Neural crest cell (in vitro differentiated cells): ENCODE results near the gene RTL1. TPM values are rescaled to one million over a fixed set of nuclear protein-coding genes. Genes with fewer than 3 reads are reported as not detected.

Experiments used
- DNase-seq: peaks from one replicate; pipeline ENCODE4 v3.0.0; 2021; ENCODE audit warnings: low read depth, mixed read lengths, low spot score
- H3K27ac Mint-ChIP-seq: one replicate; pipeline ENCODE4 v1.8.0; 2021; ENCODE audit warnings: mild to moderate bottlenecking, mixed read lengths; ENCODE audit not compliant: unreplicated experiment
- H3K27me3 Mint-ChIP-seq: 2 replicates; pipeline ENCODE4 v1.8.0; 2021; ENCODE audit warnings: low read depth, mild to moderate bottlenecking, mixed read lengths
- H3K36me3 Mint-ChIP-seq: 2 replicates; pipeline ENCODE4 v1.8.0; 2021; ENCODE audit warnings: low read depth, mild to moderate bottlenecking, mixed read lengths
- H3K4me1 Mint-ChIP-seq: 2 replicates; pipeline ENCODE4 v1.8.0; 2021; ENCODE audit warnings: mixed read lengths
- H3K4me3 Mint-ChIP-seq: one replicate; pipeline ENCODE4 v1.8.0; 2021; ENCODE audit warnings: mild to moderate bottlenecking, mixed read lengths
- H3K9me3 Mint-ChIP-seq: 2 replicates; pipeline ENCODE4 v1.8.0; 2021; ENCODE audit warnings: mixed read lengths
- CTCF ChIP-seq: fragments of 200-600 bp; sonication (generic); conservative IDR thresholded peaks from 2 replicates; pipeline ENCODE4 v1.5.0; 2021; ENCODE audit warnings: antibody characterized with exemption, mild to moderate bottlenecking
- total RNA-seq: library from RNA; stranded (reverse); gene quantifications from 2 replicates; pipeline ENCODE4 v1.2.1, GENCODE V29; 2021

RTL1 gene
- total RNA-seq, 1 donor from 2014 or later, result 0.09 TPM

GRCh38 chr14:100838493-100839314 lies 64.8 kb downstream of the RTL1 start:
- H3K4me3 Mint-ChIP-seq, result peak overlapping the region; percentile 69
- no peaks in the 10 kb centered on the region for H3K9me3 Mint-ChIP-seq
- no peak for DNase-seq
- peaks cover 62% of the 10 kb centered on the region for H3K4me1 Mint-ChIP-seq
- H3K27me3 Mint-ChIP-seq, result peaks cover 5% of the 10 kb centered on the region
- TF ChIP-seq CTCF, result no peak
- peak overlapping the region; percentile 69 for H3K27ac Mint-ChIP-seq
- no peaks in the 10 kb centered on the region for H3K36me3 Mint-ChIP-seq

DNA sequence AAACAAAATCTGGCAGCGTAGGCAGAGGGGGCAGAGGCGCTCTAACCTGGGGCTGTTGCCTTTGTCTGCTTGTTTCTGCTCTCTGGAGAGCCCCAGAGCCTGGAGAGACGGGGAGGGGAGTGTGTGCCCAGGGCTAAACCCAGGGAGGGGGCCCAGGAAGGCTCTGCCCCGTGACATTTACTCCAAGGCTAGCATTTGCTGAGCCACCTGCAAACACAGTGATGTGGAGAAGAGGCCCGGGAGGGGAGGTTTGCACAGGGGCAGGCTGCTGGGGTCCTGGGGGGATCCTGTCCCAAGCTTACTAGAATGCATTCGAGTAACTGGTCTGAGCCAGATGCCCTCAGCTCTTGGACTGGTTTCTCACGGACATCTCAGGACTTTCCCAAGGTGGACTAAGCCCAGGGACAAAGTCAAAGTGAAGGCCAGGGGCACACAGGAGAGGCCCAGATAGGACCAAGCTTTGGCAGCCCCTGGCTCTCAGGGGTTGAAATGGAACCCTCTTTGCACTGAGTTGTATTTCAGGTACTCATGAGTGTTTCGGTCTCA lies 65.6 kb downstream of the RTL1 start:
- no peak for TF ChIP-seq CTCF
- Mint-ChIP-seq H3K4me1 (peaks cover 61% of the 10 kb centered on the region), H3K4me3 (peak overlapping the region; percentile 71), H3K9me3 (no peaks in the 10 kb centered on the region), H3K36me3 (no peaks in the 10 kb centered on the region), H3K27ac (no peak overlapping the region), H3K27me3 (peaks cover 5% of the 10 kb centered on the region)
- DNase-seq, result no peak

GRCh38 chr14:100836941-100837804 lies 66.3 kb downstream of the RTL1 start:
- H3K4me3 Mint-ChIP-seq, result peak overlapping the region; percentile 71
- no peak overlapping the region for H3K27ac Mint-ChIP-seq
- H3K9me3 Mint-ChIP-seq, result no peaks in the 10 kb centered on the region
- peaks cover 5% of the 10 kb centered on the region for H3K27me3 Mint-ChIP-seq
- no peak for DNase-seq
- peaks cover 61% of the 10 kb centered on the region for H3K4me1 Mint-ChIP-seq
- H3K36me3 Mint-ChIP-seq, result no peaks in the 10 kb centered on the region
- TF ChIP-seq CTCF, result no peak

- Mint-ChIP-seq H3K36me3 (no peaks in the 10 kb centered on the region), H3K9me3 (no peaks in the 10 kb centered on the region), H3K27ac (no peak overlapping the region), H3K4me3 (peak overlapping the region; percentile 38), H3K27me3 (peaks cover 5% of the 10 kb centered on the region), H3K4me1 (peaks cover 66% of the 10 kb centered on the region)
- DNase-seq, result no peak
- no peak for TF ChIP-seq CTCF
Measured at GRCh38 chr14:100836311-100836805, 67.2 kb downstream of the RTL1 start.

DNA sequence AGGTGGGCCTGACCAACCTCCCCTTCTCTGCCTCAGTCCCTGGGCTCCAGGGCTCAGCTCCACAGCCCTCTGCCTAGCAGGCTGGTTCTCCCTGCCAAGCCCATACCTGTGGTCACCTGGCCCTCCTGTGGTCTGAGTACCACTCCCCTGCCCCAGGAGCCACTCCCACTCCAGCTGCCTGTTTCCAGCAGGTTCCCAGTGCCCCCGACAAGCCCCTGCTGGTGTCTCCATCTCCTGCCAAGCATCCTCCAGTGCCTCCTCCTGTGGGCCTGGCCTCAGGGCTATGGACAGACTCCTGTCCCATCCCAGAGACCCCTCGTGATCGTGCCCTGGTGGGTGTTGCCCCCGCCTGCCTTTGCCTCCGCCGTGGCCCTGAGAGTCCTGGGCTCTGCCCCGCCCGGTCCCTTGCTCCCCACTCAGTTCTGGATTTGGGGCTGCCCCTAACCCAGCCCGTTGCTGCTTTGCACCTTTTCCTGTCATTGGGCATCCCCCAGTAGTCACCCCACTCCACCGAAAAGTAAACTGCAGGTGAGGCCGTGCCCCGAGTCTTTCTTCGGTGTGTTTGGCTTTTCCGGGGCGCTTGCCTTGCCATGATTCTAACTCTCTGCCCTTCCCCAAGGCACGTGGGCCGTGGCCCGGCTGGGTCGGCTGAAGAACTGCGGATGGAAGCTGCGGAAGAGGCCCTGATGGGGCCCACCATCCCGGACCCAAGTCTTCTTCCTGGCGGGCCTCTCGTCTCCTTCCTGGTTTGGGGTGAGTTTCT lies 67.8 kb downstream of the RTL1 start:
- Mint-ChIP-seq H3K4me1 (peaks cover 69% of the 10 kb centered on the region), H3K36me3 (no peaks in the 10 kb centered on the region), H3K9me3 (no peaks in the 10 kb centered on the region), H3K27ac (peak overlapping the region; percentile 46), H3K4me3 (no peak overlapping the region), H3K27me3 (peaks cover 3% of the 10 kb centered on the region)
- no peak for DNase-seq
- TF ChIP-seq CTCF, result no peak
